Dermis microvascular lymphatic vessel endothelial cell (primary cell): ENCODE data around the gene LPCAT2. TPM values are rescaled to one million over a fixed set of nuclear protein-coding genes. Genes with fewer than 3 reads are reported as not detected.

Experiments
- DNase-seq, 2 donors: peaks; one replicate each; pipeline versions ENCODE4 v3.0.0 to v3.0.0-alpha.2; 2010; ENCODE audit warnings: low read depth in 2 of 2
- total RNA-seq: library from RNA; depleted of rRNA; stranded (reverse); fragments of >200 nt; gene quantifications from 2 replicates; pipeline ENCODE4 v1.2.1, GENCODE V29; 2014

LPCAT2 gene
- total RNA-seq, 1 donor from 2014 or later: 5.9 TPM

DNA sequence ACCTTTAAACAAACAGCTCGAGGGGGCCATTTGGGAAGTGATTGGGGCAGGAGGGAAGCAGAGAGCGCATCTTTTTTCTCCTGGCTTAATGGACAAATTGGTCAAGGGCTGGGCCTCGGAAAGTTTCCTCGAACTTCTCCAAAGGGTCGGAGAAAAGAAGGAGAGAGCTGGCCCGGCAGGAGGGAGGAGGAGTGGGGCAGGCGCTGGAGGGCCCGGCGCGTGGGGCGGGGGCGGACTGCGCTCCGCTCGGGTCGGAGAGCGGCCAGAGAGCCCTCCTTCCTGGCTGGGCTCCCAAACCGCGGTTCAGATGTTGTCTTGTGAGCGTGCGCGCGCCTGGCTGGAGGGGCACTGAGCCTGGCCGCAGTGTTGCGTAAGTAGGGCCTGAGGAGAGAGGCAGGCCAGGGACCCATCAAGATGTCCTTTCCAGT lies 28.6 kb upstream of the LPCAT2 start:
- peak in 1 of 2 donors; percentile 72 for DNase-seq

DNA sequence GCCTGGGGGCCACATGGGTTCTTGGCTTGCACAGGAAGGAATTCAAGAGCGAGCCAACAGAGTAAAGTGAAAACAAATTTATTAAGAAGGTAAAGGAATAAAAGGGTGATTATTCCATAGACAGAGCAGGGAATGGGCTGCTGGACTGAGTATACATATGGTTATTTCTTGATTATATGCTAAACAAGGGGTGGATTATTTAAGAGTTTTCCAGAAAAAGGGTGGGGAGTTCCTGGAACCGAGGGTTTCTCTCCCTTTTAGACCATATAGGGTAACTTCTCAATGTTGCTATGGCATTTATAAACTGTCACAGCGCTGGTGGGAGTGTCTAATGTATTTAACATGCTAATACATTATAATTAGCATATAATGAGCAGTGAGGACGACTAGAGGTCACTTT lies 27.8 kb upstream of the LPCAT2 start:
- DNase-seq: no peak

DNA sequence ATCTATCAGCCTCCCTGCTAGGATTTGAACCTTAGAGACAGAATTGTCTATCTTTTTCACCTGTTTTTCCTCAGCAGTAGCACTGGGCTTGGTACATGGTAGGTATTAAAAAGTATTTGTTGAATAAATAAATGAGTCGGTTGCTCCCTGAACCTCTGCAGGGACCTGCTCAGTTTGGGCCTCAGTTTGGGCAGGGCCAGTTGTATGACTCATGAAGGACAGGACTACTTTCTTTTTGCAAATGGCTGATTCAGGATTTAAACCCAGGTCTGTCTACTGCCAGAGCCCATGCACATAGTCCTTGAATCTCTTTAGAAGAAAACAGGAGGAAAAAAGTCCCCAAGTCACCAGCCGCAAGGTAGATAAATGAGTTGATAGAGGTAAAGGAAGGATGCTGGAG lies 26.8 kb upstream of the LPCAT2 start:
- no peak for DNase-seq

DNA sequence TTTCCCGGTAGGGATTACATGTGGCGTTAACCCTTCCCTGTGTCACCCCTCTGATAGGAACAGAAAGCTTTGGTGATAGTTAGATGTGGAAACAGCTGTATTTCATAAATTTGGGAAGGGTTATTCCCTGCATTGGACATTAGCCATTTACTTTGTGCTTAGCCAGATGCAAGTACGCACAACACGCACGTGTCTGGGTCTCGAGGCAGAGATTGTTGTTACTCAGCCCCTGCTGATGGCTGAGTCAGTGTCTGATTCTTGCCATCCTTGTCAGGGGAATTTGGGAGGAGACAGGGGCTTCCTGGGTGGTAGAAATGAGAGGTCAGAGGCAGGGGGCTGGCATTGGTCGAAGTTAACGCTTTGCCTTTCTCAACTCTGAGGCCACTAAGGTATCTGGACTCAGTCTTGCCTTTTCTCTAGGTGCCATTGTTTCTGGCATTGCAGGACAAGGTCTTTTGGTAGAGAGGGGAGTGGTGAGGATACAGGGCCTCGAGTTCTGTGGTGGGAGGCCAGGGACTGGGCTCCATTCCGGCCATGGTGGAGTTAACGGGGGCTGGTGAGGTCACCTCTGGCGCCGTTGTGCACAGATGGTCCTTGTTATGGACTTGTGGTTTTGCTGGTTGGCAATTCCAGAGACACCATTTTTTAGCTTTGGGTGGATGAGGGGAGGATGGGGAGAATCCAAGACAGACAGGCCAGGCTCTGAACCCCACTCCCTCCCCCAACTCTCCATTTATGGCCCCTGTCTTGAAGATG lies 21.6 kb upstream of the LPCAT2 start:
- no peak for DNase-seq

DNA sequence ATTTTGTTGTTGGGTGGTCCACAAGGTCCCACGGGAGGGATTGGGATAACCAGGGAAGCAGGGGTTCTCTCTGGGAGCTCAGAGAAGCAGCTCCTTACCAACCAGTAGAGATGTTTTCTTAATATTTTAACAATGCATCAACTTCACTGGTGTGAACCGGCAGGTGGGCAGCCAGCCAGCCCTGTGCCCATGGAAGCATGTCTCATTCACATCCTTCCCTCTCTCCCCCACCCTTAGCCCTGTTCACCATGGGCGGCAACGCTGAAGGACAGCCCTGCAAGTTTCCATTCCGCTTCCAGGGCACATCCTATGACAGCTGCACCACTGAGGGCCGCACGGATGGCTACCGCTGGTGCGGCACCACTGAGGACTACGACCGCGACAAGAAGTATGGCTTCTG lies 20.6 kb upstream of the LPCAT2 start:
- DNase-seq: peak in 1 of 2 donors; percentile 55

DNA sequence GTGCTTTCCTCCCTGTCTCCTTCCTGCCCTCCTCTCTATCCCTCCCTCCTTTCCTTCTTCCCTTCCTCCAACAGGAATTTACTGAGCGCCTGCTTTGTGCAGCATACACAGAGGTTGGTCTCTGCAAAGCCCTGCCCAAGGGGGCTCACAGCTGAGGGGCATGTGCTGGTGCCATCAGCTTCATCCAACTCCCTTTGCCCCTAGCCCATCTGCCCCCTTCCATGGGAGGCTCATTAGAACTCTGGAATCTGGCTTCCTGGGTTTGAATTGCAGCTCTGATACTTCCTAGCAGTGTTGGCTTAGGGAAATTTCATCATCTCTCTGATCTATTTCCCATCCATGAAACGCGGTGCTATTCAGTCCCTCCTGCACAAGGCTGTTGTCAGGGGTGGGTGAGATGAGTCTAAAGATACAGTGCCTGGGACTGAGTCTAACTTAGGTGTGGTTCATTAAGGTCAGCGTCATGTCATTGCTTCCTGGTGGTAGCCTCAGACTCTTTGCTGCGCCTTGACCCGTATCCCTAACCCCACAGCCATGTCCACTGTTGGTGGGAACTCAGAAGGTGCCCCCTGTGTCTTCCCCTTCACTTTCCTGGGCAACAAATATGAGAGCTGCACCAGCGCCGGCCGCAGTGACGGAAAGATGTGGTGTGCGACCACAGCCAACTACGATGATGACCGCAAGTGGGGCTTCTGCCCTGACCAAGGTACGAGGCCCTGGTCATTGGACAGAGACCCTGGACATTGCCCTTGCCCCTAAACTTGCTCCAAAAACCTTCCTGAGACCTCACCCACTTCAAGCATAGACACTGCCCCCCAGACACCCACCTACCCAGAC lies 19.5 kb upstream of the LPCAT2 start:
- no peak for DNase-seq

DNA sequence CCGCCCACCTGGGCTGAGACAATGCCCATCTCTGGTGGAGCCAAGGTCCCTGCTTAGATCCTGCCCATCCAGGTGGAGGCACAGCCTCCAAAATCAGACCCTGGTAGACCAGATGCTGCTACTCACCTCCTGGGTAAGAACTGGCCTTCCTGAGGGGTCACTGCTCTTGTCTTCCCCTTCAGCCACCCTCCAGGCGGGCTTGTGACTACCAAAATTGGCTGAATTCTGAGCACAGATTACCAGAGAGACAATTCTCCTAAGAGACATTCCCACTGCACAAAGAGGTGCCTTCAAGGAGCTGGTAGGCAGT lies 19.0 kb upstream of the LPCAT2 start:
- DNase-seq: no peak

DNA sequence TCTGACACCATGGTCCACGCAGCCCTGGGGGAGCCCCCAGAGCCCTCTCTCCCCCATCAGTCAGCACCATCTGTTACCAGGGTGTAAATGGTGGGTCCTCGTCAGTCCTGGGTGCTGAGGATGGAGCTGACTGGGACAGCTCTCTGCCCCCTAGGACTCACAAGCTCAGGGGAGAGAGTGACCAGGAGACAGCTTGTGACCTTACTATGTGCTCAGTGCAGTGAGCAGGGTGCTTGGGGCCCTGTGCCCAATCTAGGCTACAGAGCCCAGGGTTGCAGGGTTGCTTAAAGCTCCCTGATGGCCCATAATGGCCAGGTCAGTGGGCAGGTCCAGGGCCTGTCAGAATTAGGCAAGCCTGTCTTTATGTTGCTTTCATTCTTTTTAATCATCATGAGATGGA lies 18.6 kb upstream of the LPCAT2 start:
- no peak for DNase-seq

DNA sequence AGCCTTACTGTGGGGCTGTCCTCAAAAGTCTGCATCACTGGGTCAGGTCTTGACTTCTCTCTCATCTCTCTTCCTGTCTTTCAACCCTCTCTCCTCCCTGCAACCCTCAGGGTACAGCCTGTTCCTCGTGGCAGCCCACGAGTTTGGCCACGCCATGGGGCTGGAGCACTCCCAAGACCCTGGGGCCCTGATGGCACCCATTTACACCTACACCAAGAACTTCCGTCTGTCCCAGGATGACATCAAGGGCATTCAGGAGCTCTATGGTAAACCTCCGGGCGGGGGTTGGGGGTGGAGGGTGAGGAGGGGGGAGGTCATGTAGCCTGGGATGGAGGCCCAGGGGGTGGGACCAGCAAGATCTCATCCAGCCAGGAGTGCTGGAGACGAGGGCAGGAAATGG lies 17.2 kb upstream of the LPCAT2 start:
- no peak for DNase-seq

DNA sequence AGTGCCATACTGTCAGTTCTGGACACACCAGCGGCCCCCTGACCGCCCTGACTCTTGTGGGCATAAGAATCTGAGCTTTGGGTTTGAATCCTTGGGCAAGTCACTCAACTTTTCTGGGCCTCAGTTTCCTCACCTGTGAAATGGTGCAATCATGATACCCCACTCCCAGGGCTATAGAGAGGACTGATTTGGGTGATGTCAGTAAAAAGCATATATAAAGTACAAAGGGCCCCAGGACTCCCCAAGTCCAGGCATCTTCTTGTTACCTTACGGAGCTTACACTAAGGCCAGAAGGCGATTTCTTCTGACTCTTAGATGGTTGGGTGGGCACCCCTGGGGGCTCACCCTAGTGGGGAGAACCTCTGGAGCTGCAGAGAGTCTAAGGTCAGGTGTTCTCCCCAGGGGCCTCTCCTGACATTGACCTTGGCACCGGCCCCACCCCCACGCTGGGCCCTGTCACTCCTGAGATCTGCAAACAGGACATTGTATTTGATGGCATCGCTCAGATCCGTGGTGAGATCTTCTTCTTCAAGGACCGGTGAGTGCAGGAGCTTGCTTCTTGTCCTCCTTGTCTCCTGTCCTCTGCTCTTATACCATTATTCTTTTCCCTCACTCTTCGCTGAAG lies 16.0 kb upstream of the LPCAT2 start:
- DNase-seq: no peak

DNA sequence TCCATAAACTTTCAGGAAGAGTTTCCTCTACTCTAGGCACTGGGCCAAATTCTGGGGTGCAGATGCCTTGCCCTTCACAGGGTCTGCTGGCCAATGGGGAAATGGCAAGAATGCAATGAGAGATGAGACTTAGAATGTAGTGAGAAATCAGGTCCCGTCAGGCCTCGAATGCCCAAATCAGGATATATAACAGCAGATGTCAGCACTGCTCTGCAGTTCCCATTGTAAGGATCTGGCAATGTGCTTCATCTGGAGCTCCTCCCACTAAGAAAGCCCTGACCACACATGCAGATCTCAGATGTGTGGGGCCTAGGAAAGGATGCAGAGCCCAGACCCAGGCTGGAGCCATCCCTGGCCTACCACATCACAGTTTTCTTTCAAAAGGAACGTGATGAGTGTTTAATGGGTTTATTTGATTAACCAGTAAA lies 13.9 kb upstream of the LPCAT2 start:
- peak; percentile 36 to 82 for DNase-seq

DNA sequence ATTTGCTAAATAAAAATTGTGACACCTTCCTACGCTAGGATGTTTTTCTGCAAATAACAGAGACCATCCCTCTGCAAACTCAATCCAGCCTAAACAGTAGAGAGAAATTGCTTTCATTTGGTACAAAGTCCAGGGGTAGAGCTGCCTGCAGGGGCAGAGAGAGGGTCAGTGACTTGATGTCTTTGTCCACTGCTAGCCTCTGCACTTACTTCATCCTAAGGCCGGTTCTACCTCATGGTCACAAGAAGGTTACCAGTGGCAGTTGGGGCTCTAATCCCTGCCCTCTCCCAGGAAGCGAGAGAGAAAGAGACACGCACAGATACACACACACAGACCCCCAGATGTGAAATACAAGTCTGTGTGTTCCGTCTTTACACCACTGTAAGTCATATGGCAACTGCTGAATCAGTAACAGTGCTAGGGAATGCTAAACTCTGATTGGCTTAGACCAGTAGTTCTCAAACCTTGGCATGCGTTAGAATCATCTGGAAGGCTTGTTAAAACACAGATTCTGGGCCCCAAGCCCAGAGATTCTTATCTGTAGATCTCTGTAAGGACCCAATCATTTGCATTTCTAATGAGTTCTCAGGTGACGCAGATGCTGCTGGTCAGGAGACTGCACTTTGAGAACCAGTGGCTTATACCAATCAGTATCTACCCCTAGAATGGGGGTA lies 13.1 kb upstream of the LPCAT2 start:
- no peak for DNase-seq

DNA sequence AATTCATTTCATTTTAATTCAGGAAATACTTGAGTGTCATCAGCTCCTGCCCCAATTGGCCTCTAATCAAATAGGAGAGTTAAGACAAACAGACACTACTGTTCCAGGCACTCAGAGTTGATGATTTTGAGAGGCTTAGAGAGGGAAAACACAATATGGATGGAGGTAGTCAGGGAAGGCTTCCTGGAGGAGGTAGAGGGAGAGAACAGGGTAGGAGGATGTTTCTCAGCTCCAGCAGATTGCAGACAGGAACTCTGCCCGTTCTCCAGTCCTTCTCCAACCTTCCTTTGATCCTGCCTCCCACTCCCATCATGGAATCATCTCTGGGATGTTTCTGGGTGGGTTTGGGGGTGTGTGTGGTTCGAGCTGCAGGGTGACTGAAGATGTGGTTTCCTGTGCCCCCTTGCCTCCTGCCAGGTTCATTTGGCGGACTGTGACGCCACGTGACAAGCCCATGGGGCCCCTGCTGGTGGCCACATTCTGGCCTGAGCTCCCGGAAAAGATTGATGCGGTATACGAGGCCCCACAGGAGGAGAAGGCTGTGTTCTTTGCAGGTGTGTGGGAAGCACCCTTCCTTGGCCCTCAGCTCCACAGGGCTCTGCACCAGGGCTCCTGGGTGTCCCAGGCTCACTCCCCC lies 12.2 kb upstream of the LPCAT2 start:
- no peak for DNase-seq

DNA sequence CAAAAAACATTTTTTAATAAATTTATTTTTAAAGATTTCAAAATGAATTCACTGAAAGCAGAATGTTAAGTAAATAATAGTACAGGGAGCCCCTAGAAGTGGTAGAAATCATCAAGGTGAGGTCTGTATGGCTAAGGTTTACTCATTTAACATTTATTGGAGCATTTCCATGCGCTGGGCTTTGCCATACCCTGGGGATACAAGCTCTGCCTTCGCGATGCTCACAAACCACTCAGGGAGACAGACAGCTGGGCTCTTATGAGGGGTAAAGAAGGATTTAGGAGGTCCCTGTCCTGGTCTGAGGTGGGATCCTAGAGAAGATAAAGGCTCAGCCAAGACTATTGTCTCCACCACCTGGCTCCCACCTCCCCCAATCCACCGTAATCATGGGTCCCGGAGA lies 11.3 kb upstream of the LPCAT2 start:
- DNase-seq: no peak

DNA sequence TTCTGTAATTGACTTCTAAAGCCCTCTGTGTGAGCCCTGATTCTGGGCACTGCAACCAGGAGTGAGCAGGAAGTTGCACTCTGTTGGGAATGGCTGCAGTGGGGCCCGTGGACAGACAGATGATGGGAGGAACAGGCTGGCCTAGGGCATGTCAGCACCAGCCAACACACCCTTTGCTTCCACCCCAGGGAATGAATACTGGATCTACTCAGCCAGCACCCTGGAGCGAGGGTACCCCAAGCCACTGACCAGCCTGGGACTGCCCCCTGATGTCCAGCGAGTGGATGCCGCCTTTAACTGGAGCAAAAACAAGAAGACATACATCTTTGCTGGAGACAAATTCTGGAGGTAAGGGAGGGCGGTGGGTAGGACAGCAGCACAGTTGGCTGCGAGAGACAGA lies 10.8 kb upstream of the LPCAT2 start:
- no peak for DNase-seq

DNA sequence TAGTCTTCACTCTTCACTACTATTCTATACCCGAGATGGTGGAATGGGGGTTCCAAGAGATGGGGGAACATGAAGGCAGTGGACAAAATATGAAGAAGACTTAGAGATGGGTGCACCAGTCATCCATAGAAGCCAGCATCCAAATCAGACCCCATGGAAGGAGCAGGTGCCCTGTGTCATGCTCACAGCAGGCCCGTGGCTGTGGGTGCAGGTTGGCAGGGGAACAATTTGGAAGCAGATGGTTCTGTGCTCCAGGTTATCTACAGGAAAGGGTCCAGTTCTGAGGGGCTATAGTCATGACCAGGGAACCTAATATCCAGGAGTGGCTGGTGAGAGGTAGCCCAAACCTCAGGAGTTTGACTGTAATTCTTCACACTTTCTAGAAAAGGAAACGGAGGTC lies 9.6 kb upstream of the LPCAT2 start:
- DNase-seq: no peak

DNA sequence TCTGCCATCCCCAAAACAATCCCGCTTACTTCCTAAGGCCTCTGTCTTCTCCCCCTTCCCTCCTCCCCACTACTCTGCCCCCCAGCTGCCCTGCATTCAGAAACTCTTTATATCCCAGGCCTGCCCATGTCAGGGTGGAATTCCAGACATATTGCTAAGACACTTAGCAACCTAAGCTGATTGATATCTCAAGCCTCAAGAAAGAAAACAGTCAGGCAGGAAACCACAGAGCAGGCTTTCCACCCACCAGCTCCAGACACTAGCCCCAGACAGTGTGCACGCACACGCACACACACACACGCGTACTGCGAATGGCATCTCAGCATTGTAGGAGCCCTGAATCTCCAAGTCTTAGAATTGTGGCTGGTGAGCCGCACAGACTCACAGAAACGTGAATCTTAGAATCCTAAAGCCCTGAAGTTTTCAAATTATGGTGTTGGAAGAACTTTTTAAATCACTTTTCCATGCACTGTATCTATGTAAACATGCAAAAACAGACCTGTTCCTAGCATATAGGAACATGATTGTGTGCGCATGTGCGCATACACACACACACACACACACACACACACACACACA lies 8.8 kb upstream of the LPCAT2 start:
- DNase-seq: peak in 1 of 2 donors; percentile 95

DNA sequence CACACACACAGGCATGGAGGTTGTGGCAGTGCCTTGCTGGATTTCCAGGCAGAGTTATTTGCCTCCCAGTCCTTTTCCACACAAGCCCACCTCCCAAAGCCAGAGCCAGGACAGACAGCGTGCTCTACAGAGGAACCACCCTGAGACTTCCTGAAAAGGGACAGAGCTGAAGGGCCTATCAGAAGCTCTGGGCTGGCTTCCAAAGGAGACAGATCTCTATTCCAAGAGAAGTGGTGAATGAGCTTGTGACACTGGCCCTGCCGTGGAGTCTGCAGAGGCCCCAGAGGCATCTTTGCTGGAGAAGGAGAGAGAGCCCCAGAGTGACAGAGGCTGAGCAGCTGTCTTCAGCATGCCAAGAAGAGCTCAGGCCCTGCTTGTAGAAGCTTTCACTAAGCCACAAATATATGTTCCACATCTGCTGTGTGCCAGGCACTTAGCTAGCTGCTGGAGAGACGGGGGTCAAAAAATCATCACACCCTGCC lies 8.3 kb upstream of the LPCAT2 start:
- DNase-seq: peak in 1 of 2 donors; percentile 50

DNA sequence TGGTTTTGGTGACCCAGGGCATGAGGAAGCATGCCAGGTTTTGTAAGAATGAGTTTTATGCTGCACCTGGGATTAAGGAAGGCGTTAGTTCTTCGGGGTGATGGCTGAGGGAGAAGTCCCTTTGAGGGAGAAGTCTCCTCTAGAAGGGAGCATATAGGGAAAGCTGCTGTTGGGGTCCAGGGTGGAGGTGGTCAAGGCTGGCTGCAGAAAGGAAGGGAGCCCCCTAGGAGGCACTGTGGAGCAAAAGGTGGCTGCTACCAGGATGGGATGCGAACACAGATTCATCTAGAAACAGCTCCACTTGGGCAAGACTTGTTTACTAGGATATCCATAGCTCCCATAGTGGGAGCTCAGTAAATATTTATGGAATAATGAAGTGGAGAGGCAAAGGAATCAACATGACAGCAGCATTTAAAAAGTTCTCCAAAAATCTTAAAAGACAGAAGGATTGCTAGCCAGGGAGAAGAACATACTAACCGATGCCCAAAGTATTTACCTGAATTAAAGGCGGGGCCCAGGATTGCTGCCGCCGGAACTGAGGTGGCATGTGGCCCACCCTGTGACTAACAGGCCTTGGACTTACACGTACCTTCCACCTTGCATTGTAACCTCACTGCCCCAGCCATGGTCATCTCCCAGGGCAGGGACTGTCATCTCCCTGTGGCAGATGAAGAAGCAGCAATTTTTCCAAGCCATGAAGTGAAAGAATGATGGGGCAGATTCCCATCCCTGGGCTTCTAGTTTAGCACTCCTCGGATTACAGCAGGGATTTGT lies 7.1 kb upstream of the LPCAT2 start:
- DNase-seq: no peak

DNA sequence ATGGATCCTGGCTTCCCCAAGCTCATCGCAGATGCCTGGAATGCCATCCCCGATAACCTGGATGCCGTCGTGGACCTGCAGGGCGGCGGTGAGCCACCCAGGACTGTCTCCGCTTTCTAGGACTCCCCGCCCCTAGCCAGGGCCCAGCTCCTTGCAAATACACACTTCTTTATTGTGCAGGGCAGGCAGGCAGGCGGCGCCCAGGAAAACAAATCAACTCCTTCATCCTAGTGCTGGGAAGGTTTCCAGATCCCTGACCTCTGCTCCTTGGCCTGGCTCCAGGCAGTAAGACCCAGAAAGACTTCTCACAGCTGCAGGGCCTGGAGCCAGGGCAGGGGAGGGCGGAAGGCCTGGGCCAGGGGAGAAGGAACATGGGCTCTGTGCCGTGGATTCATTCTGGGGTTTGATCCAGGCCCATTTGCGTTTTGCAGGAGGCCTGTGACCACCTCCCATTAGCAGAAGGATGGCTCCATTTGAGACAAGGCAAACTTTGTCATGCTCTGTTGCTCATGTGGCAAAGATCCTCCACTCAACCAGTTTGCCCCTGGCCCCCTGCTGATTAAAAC lies 6.0 kb upstream of the LPCAT2 start:
- DNase-seq: peak in 1 of 2 donors; percentile 39
